PC-9 (cell line): ENCODE measurements around the gene PIK3R6.

Experiments used
- CTCF ChIP-seq: fragments of 200-600 bp; sonication (generic); conservative IDR thresholded peaks from 2 replicates; pipeline ENCODE4 v1.6.1; 2017; ENCODE audit warnings: mixed run types, antibody characterized with exemption, mild to moderate bottlenecking, moderate library complexity
- EZH2 ChIP-seq: fragments of 200-600 bp; sonication (generic); IDR thresholded peaks from 2 replicates; pipeline ENCODE4 v1.8.0; 2017; ENCODE audit warnings: antibody characterized with exemption, low read depth

- TF ChIP-seq CTCF = no peak
- no peak for TF ChIP-seq EZH2
These were observed 60.4 kb downstream of the PIK3R6 start for GRCh38 chr17:8806926-8807550.
